Neural cell (in vitro differentiated cells): ENCODE data around the gene ADM2. TPM values are rescaled to one million over a fixed set of nuclear protein-coding genes. Genes with fewer than 3 reads are reported as not detected.

Source experiments
- H2AFZ ChIP-seq: fragments of 200-600, 300-800 bp; sonication (generic), shearing (Covaris generic); 2 replicates; pipeline ENCODE4 v1.6.0; 2014; ENCODE audit warnings: low read depth, mild to moderate bottlenecking, antibody characterized with exemption, low read length, moderate library complexity
- H3F3A ChIP-seq: fragments of 200-600 bp; shearing (Covaris generic); 2 replicates; pipeline ENCODE4 v1.6.1; 2016; ENCODE audit warnings: mild to moderate bottlenecking, moderate library complexity, mixed read lengths, antibody characterized with exemption, low read length; ENCODE audit not compliant: insufficient read depth, poor library complexity, severe bottlenecking
- H3K27ac ChIP-seq: fragments of 200-600, 300-800 bp; sonication (generic), shearing (Covaris generic); 2 replicates; pipeline ENCODE4 v1.5.1; 2014; ENCODE audit warnings: mild to moderate bottlenecking, low read length, moderate library complexity
- H3K27me3 ChIP-seq: fragments of 300-800, 200-600 bp; sonication (generic), shearing (Covaris generic); 2 replicates; pipeline ENCODE4 v1.6.0; 2014; ENCODE audit warnings: mild to moderate bottlenecking, low read depth, low read length, moderate library complexity; ENCODE audit not compliant: insufficient read depth
- H3K36me3 ChIP-seq: fragments of 300-800, 200-600 bp; sonication (generic), shearing (Covaris generic); 2 replicates; pipeline ENCODE4 v1.5.1; 2014; ENCODE audit warnings: mild to moderate bottlenecking, antibody characterized with exemption, low read length, moderate library complexity; ENCODE audit not compliant: insufficient read depth
- H3K4me2 ChIP-seq: fragments of 300-800, 200-600 bp; sonication (generic), shearing (Covaris generic); 2 replicates; pipeline ENCODE4 v1.6.0; 2014; ENCODE audit warnings: mild to moderate bottlenecking, low read length
- H3K4me3 ChIP-seq: fragments of 300-800, 200-600 bp; sonication (generic), shearing (Covaris generic); 2 replicates; pipeline ENCODE4 v1.5.1; 2014; ENCODE audit warnings: mild to moderate bottlenecking, low read length, moderate library complexity
- H3K79me2 ChIP-seq: fragments of 200-600 bp; shearing (Covaris generic); replicated peaks from 2 replicates; pipeline ENCODE4 v1.6.0; 2014; ENCODE audit warnings: mild to moderate bottlenecking, low read length, moderate library complexity; ENCODE audit not compliant: insufficient read depth
- H3K9ac ChIP-seq: fragments of 300-800, 200-600 bp; sonication (generic), shearing (Covaris generic); 2 replicates; pipeline ENCODE4 v1.6.1; 2016; ENCODE audit warnings: mild to moderate bottlenecking, low read length, mixed read lengths
- H3K9me2 ChIP-seq: fragments of 200-600 bp; shearing (Covaris generic); 2 replicates; pipeline ENCODE4 v1.6.1; 2016; ENCODE audit warnings: mild to moderate bottlenecking, low read length, mixed read lengths; ENCODE audit not compliant: insufficient read depth
- H3K9me3 ChIP-seq: fragments of 200-600, 300-800 bp; sonication (generic), shearing (Covaris generic); 2 replicates; pipeline ENCODE4 v1.6.1; 2016; ENCODE audit warnings: mild to moderate bottlenecking, mixed run types, low read length, moderate library complexity, mixed read lengths
- H4K20me1 ChIP-seq: fragments of 200-600 bp; shearing (Covaris generic); 2 replicates; pipeline ENCODE4 v1.6.1; 2016; ENCODE audit warnings: mild to moderate bottlenecking, mixed run types; ENCODE audit not compliant: insufficient read depth
- CTCF ChIP-seq: fragments of 450-650 bp; IDR thresholded peaks from 2 replicates; pipeline ENCODE4 v1.5.1; 2014; ENCODE audit warnings: antibody characterized with exemption, mild to moderate bottlenecking, moderate library complexity; ENCODE audit not compliant: poor library complexity, severe bottlenecking
- EP300 ChIP-seq: fragments of 450-650 bp; conservative IDR thresholded peaks from 2 replicates; pipeline ENCODE4 v1.6.1; 2014; ENCODE audit warnings: antibody characterized with exemption, mild to moderate bottlenecking, moderate library complexity; ENCODE audit not compliant: poor library complexity, severe bottlenecking
- EZH2 ChIP-seq: fragments of 200-600, 300-800 bp; shearing (Covaris generic), sonication (generic); IDR thresholded peaks from 2 replicates; pipeline ENCODE4 v1.6.1; 2014; ENCODE audit warnings: antibody characterized with exemption, low read length, borderline replicate concordance, mild to moderate bottlenecking; ENCODE audit not compliant: insufficient read depth, poor library complexity, severe bottlenecking
- MXI1 ChIP-seq: fragments of 450-650 bp; conservative IDR thresholded peaks from 2 replicates; pipeline ENCODE4 v1.6.1; 2014; ENCODE audit warnings: antibody characterized with exemption, mild to moderate bottlenecking; ENCODE audit not compliant: poor library complexity, severe bottlenecking
- POLR2AphosphoS5 ChIP-seq: IDR thresholded peaks from 2 replicates; pipeline ENCODE4 v1.6.1; 2012
- RAD21 ChIP-seq: fragments of 450-650 bp; conservative IDR thresholded peaks from 2 replicates; pipeline ENCODE4 v1.6.1; 2014; ENCODE audit warnings: antibody characterized with exemption, mild to moderate bottlenecking, moderate library complexity
- REST ChIP-seq: IDR thresholded peaks from 2 replicates; pipeline ENCODE4 v1.6.1; 2012; ENCODE audit warnings: borderline replicate concordance
- SMC3 ChIP-seq: fragments of 450-650 bp; conservative IDR thresholded peaks from 2 replicates; pipeline ENCODE4 v1.6.1; 2014; ENCODE audit warnings: antibody characterized with exemption, mild to moderate bottlenecking, moderate library complexity; ENCODE audit not compliant: poor library complexity
- TAF1 ChIP-seq: IDR thresholded peaks from 2 replicates; pipeline ENCODE4 v1.6.1; 2012; ENCODE audit warnings: low read depth
- polyA plus RNA-seq: library from polyadenylated mRNA; depleted of rRNA; stranded (reverse); fragments of >200 nt; gene quantifications from 2 replicates; pipeline ENCODE4 v1.2.3, GENCODE V29; 2014

The ADM2 gene
- polyA plus RNA-seq, 1 donor from 2014 or later, result not detected

- H3K27ac ChIP-seq, result no peak overlapping the region
Observed at GRCh38 chr22:50454556-50455075, 26.7 kb upstream of the ADM2 start.

GRCh38 chr22:50455201-50455600 lies 26.1 kb upstream of the ADM2 start:
- no peak overlapping the region for H3K4me2 ChIP-seq
- no peaks in the 10 kb centered on the region for H3K36me3 ChIP-seq
- H3K27me3 ChIP-seq, result no peaks in the 10 kb centered on the region
- H3K27ac ChIP-seq, result no peak overlapping the region
- H3K9me3 ChIP-seq, result no peaks in the 10 kb centered on the region
- H3F3A ChIP-seq, result no peaks in the 10 kb centered on the region
- no peak overlapping the region for H3K9ac ChIP-seq
- no peaks in the 10 kb centered on the region for H4K20me1 ChIP-seq
- H3K79me2 ChIP-seq, result no peaks in the 10 kb centered on the region
- no peaks in the 10 kb centered on the region for H3K9me2 ChIP-seq
- H2AFZ ChIP-seq, result no peak overlapping the region
- H3K4me3 ChIP-seq, result no peak overlapping the region
- TF ChIP-seq MXI1 (no peak), EZH2 (no peak), RAD21 (no peak), TAF1 (no peak), EP300 (no peak), REST (no peak)

More at GRCh38 chr22:50454556-50455075, 26.7 kb upstream of the ADM2 start:
- Histone ChIP-seq H3K36me3 (no peaks in the 10 kb centered on the region), H3K9me2 (no peaks in the 10 kb centered on the region), H3K9ac (no peak overlapping the region), H3F3A (no peaks in the 10 kb centered on the region), H3K4me3 (no peak overlapping the region), H3K27me3 (no peaks in the 10 kb centered on the region), H4K20me1 (no peaks in the 10 kb centered on the region), H3K9me3 (no peaks in the 10 kb centered on the region), H2AFZ (no peak overlapping the region), H3K4me2 (no peak overlapping the region), H3K79me2 (no peaks in the 10 kb centered on the region)
- TF ChIP-seq POLR2AphosphoS5, result no peak
- TF ChIP-seq EZH2, result no peak
- TF ChIP-seq MXI1, result no peak
- no peak for TF ChIP-seq TAF1
- TF ChIP-seq RAD21, result no peak
- no peak for TF ChIP-seq EP300
- no peak for TF ChIP-seq REST
- no peak for TF ChIP-seq CTCF
- TF ChIP-seq SMC3, result no peak
